Measurements from ENCODE around the gene GPR107.

DNA sequence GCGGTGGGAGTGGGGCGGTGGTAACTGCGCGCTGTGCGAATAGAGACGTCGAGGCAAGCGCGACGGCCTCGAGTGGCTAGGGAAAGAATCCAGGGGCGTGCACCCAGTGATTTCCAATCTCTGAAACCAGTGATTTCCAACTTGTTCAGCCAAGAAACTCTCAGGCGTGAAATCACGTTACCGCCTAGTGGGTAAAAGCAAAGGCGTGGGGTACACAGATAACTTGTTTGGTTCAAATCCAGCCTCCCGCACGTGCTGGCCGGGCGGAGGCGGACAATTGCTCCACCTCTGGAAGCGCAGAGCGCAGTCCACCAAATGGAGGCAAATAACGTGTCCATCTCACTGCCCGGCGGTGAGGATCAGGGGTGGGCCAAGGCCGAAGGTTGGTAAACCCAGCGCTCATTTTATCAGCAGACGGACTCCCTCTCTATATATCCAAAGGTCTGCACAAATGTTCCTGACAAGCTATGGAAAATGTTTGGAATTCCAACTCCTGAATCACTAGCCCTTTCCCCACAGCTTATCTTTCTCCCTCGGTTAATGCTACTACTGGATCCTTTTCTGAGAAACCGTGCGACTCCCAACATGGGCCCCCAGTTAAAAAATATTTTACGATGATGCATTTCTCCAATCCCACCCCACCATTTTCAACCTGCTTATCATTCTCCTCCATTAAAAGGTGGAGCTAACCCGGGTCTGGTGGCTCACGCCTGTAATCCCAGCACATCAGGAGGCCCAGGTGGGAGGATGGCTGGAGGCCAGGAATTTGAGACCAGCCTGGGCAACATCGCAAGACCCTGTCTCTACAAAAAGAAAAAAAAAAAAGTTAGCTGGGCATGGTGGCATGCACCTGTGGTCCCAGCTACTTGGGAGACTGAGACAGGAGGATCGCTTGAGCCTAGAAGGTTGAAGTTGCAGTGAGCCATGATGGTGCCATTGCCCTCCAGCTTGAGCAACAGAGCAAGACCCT is 9.8 kb upstream of the GPR107 start:
- TF ChIP-seq EZH2phosphoT487 (IDR thresholded peaks at IDR 0.05; ENCODE audit: unreplicated experiment) (no peak), POLR2AphosphoS5 (IDR thresholded peaks at IDR 0.05; ENCODE audit: low read depth) (no peak)

All from GM23338 (cell line).